ENCODE data around the gene KCNAB2.

Gene KCNAB2

DNA sequence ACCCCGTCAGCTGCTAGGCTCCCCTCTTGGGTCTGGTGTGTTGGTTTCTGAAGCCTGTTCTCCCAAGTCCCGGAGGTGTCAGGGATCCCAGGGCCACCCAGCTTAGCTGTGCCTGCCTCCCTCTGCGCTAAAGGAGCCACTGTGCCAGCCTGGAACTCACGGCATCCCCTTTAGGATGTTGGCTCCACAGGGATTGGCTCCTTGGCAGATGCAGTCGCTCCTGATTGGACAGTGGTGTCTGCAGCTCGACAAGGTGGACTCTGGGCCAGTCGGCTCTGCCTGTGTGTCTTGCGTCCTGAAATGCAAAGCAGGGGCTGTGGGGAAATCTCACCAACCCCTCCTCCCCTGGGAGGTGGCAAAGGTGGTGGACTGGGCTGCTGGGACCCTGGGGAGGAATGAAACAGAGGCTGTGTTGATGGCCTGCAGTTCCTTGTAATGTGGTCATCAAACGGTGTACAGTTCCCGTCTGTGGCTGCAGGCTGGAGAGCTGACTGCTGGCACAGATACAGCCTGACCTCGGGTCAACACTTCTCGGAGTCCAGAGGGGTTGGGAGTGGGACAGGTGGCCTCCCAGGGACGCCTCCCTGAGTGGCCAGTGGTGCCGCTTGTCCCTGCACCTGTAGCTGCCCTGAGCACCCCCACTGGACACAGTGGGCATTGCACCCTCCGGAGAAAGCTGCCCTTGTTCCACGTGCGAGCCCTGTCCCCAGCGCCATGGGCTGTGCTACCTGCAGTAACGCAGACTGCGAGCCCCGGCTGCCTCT is 11.5 kb upstream of the KCNAB2 start:
- peak; percentile 76 for DNase-seq

- no peak for DNase-seq
Observed at GRCh38 chr1:6034750-6035096, 11.0 kb upstream of the KCNAB2 start.

DNA sequence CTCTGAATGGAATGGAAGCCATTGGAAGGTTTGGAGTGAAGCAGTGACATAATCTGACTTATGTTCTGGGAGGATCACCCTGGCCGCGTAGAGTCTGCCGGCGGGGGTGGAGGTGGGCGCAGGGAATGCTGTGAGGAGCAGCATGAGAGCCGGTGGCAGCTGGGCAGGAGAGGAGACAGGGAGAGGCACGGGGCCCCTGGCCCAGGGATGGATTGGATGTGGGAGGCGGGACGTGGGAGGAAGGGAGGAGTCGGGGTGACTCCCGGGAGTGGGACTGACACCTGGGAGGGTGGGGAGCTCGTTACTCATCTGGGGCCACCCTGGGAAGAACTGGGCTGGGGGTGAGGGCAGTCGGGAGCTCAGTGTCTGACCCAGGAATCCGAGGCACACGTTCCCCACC is 10.4 kb upstream of the KCNAB2 start:
- no peak for DNase-seq

GRCh38 chr1:6035719-6036118 is 10.0 kb upstream of the KCNAB2 start:
- DNase-seq: no peak

DNA sequence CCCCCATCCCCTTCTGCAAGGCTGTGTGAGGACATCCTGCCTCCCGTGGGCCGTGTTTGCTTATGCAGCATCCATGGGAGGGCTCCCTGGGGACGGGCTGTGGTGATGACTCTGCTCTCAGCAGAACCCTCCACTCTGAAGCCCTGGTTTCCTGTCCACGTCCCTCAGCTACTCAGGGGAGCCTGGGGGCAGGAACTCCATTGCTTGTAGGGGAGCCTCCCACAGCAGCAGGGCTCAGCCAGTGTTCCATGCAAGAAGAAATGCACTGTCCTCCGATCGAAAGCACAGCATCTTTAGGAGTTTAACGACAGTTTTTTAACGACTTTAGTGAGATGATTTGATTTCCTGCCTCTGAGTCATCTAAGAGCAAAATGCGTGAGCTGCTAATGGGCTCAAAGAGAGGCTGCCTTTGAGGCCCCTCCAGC is 8.3 kb upstream of the KCNAB2 start:
- DNase-seq: peak; percentile 65

DNA sequence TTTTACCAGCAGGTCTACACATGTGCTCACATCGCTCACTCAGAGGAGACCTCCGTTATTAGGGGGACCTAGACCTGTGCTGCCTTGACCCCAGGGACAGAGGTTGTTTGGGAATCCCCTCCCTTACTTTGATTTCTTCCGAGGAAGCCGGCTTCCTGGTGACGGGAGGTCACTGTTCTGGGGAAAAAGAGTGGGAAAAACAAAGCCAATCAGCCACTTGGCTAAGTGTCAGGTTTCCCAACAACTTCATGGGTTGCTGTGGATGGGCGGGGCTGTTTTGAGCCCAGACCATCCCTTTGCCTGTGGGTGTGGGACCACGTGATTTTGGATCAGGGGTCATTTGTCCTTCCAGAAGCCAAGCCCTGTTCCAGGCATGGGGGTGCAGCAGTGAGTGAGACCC is 7.1 kb upstream of the KCNAB2 start:
- DNase-seq: no peak

GRCh38 chr1:6039031-6039430 is 6.7 kb upstream of the KCNAB2 start:
- DNase-seq: no peak

DNA sequence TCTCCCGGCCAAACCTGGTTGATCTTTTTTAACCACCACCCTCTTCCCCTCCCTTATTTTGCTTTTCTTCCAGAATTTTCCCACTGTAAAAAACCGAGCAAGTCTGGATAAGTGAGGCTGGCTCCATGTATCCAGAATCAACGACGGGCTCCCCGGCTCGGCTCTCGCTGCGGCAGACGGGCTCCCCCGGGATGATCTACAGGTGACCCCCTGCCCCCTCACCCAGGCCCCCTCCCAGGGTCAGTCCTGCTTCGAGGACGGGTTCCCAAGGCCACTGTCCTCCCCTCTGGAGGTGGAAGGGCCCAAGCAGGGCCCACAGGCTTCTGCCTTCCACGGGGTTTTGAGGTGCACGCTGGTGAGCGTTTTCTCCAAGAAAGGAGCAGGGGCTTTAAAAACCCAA is 5.2 kb upstream of the KCNAB2 start:
- no peak for DNase-seq

GRCh38 chr1:6040861-6041415 is 4.8 kb upstream of the KCNAB2 start:
- DNase-seq: no peak

GRCh38 chr1:6041432-6042062 is 4.1 kb upstream of the KCNAB2 start:
- peak; percentile 74 for DNase-seq

- DNase-seq: no peak
Observed at GRCh38 chr1:6043561-6043960, 2.1 kb upstream of the KCNAB2 start.

- no peak for DNase-seq
Observed at GRCh38 chr1:6044481-6045109, 1.1 kb upstream of the KCNAB2 start.

- no peak for DNase-seq
Observed at GRCh38 chr1:6045110-6045502, 582 bp upstream of the KCNAB2 start.

DNA sequence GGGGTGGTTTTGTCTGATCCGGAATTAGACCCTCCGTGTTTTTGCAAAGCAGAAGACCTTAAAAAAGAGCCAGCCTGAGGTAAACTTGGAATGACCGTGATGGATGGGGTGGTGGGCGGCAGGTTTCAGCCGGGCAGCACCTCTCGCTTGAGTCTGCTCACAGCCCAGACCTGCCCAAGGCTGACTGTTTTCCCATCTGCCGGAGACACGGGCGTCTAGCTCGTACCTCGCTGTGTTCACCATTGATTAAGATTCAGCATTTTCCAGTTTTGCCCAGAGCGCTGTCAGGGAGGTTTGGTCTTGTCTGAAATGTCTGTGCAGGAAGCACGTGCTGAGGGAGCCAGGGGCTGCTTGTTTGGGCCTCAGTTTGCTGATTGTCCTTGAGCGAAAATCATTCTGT is 591 bp downstream of the KCNAB2 start:
- no peak for DNase-seq

DNA sequence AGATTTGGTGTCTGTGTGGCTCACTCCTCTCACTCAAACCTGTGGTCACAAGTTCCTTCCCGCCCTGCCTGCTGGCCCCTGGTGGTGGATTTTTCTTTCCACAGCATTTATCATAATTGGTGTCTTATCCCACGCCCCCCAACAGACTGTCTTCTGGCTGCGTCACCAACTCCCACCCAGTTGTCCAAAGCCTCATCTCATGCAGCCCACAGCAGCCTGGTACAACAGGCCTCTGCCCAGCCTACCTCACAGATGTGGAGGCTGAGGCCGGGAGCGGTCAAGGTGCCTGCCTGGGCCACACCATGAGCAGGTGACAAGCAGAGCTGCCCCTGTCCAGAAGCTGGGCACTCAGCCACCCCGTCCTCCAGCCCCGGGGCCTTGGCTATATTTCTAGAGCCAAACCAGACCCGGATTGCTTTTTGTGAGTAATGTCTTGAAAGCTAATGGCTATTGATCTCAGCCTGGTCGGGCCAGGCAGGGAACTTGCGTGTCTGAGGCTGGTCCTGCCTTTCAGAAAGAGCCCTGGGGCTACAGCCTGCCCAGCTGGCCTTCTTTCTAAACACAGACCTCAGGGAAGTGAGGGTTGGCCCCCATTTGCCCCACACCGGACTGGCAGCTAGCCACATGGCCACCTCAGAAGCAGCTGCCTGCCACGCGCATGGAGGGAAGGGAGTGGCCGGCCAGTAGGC is 2.6 kb downstream of the KCNAB2 start:
- DNase-seq: no peak

GRCh38 chr1:6049419-6049818 is 3.7 kb downstream of the KCNAB2 start:
- no peak for DNase-seq

DNA sequence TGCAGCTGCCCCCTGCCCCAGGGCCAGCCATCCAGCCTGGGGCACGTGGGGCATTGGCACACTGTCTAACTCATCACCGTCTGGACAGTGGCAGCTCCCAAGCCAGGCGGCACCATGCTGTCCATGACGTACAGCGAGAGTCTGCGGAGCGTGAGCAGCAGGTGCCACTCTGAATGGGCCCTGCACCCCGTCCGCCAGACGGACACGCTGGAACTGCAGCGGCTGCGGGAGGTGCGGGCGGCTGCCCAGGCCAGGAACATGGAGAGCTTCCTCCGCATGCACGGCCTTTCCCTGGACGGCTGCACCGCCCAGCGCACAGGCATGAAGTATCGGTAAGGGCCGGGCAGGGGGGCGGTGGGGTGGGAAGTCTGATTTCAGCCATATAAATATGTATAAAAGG is 5.7 kb downstream of the KCNAB2 start:
- no peak for DNase-seq

DNA sequence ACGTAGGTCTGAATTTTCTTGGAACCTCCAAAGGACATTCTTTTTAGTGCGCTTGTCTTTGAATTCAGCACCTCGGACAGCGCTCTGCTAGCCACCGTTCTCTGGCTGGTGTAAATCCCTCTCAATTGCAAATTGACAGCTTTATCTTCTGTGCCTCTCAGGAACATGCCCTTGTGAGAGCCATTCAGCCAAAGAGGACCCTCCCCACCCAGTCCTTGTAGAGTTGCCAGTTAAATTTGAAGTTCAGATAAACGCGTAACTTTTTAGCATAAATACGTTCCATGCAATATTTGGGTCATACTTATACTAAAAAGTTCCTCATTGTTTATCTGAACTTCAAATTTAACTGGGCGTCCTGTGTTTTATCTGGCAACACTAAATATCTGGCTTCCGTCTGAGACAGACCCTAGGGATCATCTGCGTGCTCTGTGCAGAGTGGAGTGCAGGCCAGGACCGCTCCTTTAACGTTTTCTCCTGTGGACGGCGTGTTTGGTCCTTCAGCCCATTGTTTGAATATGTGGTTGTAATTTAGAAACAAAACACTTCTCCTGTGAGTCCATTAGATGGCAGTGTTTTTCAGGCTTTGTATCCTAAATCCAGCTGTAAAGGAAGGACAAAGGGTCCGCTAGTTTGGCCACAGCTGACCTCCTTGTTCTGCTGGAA is 7.0 kb downstream of the KCNAB2 start:
- DNase-seq: peak; percentile 79

- DNase-seq: no peak
Observed at GRCh38 chr1:6053206-6053546, 7.5 kb downstream of the KCNAB2 start.

DNA sequence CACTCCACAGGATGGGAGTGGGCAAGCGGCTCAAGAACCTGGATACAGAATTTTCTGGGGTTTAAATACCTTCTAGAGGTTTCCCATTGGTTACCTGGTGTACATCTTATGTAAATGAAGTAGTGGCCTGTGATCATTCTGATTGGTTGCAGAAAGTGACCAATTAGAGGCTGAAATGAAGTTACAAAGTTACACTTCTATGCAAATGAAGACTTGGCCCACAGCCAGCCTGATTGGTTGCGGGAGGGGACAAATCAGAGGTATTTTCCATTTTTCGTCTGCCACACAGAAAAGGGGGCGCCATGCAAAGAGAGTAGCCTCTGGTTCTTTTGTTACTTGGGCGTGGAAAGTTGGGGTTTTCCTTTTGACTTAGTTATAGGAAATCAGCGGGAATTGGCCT is 8.9 kb downstream of the KCNAB2 start:
- DNase-seq: no peak

- DNase-seq: no peak
Observed at GRCh38 chr1:6056572-6056948, 10.9 kb downstream of the KCNAB2 start.

GRCh38 chr1:6057170-6057845 is 11.6 kb downstream of the KCNAB2 start:
- DNase-seq: no peak

DNA sequence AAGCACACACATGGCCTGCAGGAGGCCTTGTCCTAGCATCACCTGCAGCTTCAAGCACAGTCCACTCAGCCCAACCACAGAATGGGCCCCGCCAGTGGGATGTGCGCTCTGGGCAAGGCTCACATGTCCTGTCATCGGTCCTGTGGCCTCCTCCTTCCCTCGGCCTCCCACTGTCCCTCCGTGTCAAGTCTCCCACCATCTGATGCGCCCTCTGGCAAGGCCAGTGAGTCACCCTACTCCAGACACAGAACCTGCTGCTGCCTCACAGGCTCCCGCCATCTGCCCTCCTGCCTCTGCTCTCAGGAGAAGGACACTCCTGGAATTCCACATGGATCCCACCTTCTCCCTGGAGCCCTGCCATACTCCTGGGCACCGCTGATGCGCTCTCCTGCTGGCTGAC is 14.2 kb downstream of the KCNAB2 start:
- DNase-seq: no peak

Measured in activated effector memory CD4-positive, alpha-beta T cell treated with anti-CD3 and anti-CD28 coated beads, Interleukin-2, amount 50 U/mL, for 16 hours (primary cell).